IMR-90 (cell line): ENCODE data around the gene ATP5MC3. TPM values are rescaled to one million over a fixed set of nuclear protein-coding genes. Genes with fewer than 3 reads are reported as not detected.

Experiments
- ATAC-seq: fragments of 200-7000 bp; cut with Tn5 transposase; 2 replicates; pipeline ENCODE4 v1.9.1; 2020; ENCODE audit warnings: low read depth, mild to moderate bottlenecking, moderate library complexity
- BruUV-seq: library from RNA; stranded (reverse); fragments of 400-500 nt; replicated peaks from 2 replicates; lab custom pipeline; 2021; lab: Mats Ljungman, UMichigan
- CTCF ChIA-PET: fragments of 300-600 bp; formaldehyde crosslinking; extraction: SDS; loops from one replicate; lab custom pipeline; 2021; ENCODE audit warnings: antibody characterized with exemption; lab: Yijun Ruan, JAX
- POLR2A ChIA-PET: fragments of 300-600 bp; sonication (Branson Sonifier 250); formaldehyde crosslinking; loops from one replicate; lab custom pipeline; 2022; ENCODE audit warnings: antibody characterized with exemption; ENCODE audit not compliant: unreplicated experiment; lab: Charles Lee
- DNase-seq: peaks from one replicate; pipeline ENCODE4 v3.0.0; 2013
- H2AFZ ChIP-seq: replicated peaks from 2 replicates; pipeline ENCODE3; 2013; ENCODE audit warnings: low read length, mild to moderate bottlenecking; ENCODE audit not compliant: poor library complexity
- H2AK5ac ChIP-seq: 2 replicates; pipeline ENCODE4 v1.6.1; 2013; ENCODE audit warnings: low read depth, low read length, inconsistent platforms
- H2AK9ac ChIP-seq: replicated peaks from 2 replicates; pipeline ENCODE3; 2013; ENCODE audit warnings: mild to moderate bottlenecking, low read depth, low read length, moderate library complexity; ENCODE audit not compliant: poor library complexity
- H2BK120ac ChIP-seq: 2 replicates; pipeline ENCODE4 v1.6.1; 2013; ENCODE audit warnings: low read depth, low read length, inconsistent platforms
- H2BK15ac ChIP-seq: 3 replicates; pipeline ENCODE4 v1.6.1; 2013; ENCODE audit warnings: low read depth, low read length, inconsistent platforms
- H2BK20ac ChIP-seq: 2 replicates; pipeline ENCODE4 v1.6.1; 2013; ENCODE audit warnings: low read depth, mild to moderate bottlenecking, inconsistent platforms, low read length, moderate library complexity
- H2BK5ac ChIP-seq: 2 replicates; pipeline ENCODE4 v1.6.1; 2013; ENCODE audit warnings: mild to moderate bottlenecking, low read depth, low read length, inconsistent platforms; ENCODE audit not compliant: poor library complexity, severe bottlenecking
- H3K14ac ChIP-seq: replicated peaks from 2 replicates; pipeline ENCODE4 v1.6.1; 2013; ENCODE audit warnings: low read depth, low read length, inconsistent platforms
- H3K18ac ChIP-seq: 2 replicates; pipeline ENCODE4 v1.6.1; 2013; ENCODE audit warnings: low read depth, low read length, control low read depth
- H3K23ac ChIP-seq: 2 replicates; pipeline ENCODE4 v1.6.1; 2013; ENCODE audit warnings: low read depth, low read length, inconsistent platforms
- H3K27ac ChIP-seq: 2 replicates; pipeline ENCODE4 v1.5.1; 2013; ENCODE audit warnings: mild to moderate bottlenecking, control low read depth, low read length; ENCODE audit not compliant: insufficient read depth
- H3K27me3 ChIP-seq: 2 replicates; pipeline ENCODE4 v1.6.1; 2013; ENCODE audit warnings: low read length; ENCODE audit not compliant: control insufficient read depth, insufficient read depth
- H3K36me3 ChIP-seq: 2 replicates; pipeline ENCODE4 v1.6.1; 2013; ENCODE audit warnings: low read length, mixed read lengths; ENCODE audit not compliant: control insufficient read depth, insufficient read depth
- H3K4ac ChIP-seq: 2 replicates; pipeline ENCODE4 v1.6.1; 2013; ENCODE audit warnings: low read depth, low read length, inconsistent platforms
- H3K4me1 ChIP-seq: 2 replicates; pipeline ENCODE4 v1.6.1; 2013; ENCODE audit warnings: low read length, mixed read lengths; ENCODE audit not compliant: control insufficient read depth, insufficient read depth
- H3K4me2 ChIP-seq: 2 replicates; pipeline ENCODE4 v1.6.1; 2013; ENCODE audit warnings: low read depth, mild to moderate bottlenecking, control low read depth, low read length, moderate library complexity
- H3K4me3 ChIP-seq: 2 replicates; pipeline ENCODE4 v1.5.1; 2013; ENCODE audit warnings: low read depth, mild to moderate bottlenecking, control low read depth, low read length, moderate library complexity; ENCODE audit not compliant: insufficient read depth
- H3K56ac ChIP-seq: 2 replicates; pipeline ENCODE4 v1.6.1; 2013; ENCODE audit warnings: low read length, inconsistent platforms; ENCODE audit not compliant: insufficient read depth; ENCODE audit errors: extremely low read depth
- H3K79me1 ChIP-seq, 2 experiments: 2 replicates each; pipeline ENCODE4 v1.6.1; 2013; ENCODE audit warnings: low read length in 2 of 2, inconsistent platforms in 1 of 2, low read depth in 1 of 2
- H3K9ac ChIP-seq: 2 replicates; pipeline ENCODE4 v1.6.1; 2013; ENCODE audit warnings: low read depth, low read length, control low read depth
- H3K9me1 ChIP-seq: 2 replicates; pipeline ENCODE4 v1.6.1; 2013; ENCODE audit warnings: low read length, inconsistent platforms; ENCODE audit not compliant: insufficient read depth
- H3K9me3 ChIP-seq: 2 replicates; pipeline ENCODE4 v1.6.1; 2013; ENCODE audit warnings: low read length; ENCODE audit not compliant: control insufficient read depth, insufficient read depth
- H4K20me1 ChIP-seq: 2 replicates; pipeline ENCODE4 v1.6.1; 2013; ENCODE audit warnings: low read length, inconsistent platforms; ENCODE audit not compliant: insufficient read depth
- H4K5ac ChIP-seq: 2 replicates; pipeline ENCODE4 v1.6.1; 2013; ENCODE audit warnings: mild to moderate bottlenecking, low read depth, low read length, control low read depth
- H4K8ac ChIP-seq, 2 experiments: 2 replicates each; pipeline ENCODE4 v1.6.1; 2013; ENCODE audit warnings: low read depth in 2 of 2, low read length in 2 of 2, control low read depth in 1 of 2, inconsistent platforms in 1 of 2
- H4K91ac ChIP-seq: 2 replicates; pipeline ENCODE4 v1.6.1; 2013; ENCODE audit warnings: low read depth, low read length, inconsistent platforms; ENCODE audit not compliant: insufficient read depth
- BHLHE40 ChIP-seq: fragments of 150-350 bp; IDR thresholded peaks from 2 replicates; pipeline ENCODE4 v1.6.1; 2016; ENCODE audit warnings: mild to moderate bottlenecking, low read depth, low read length
- CEBPB ChIP-seq: IDR thresholded peaks from 2 replicates; pipeline ENCODE4 v1.6.1; 2012; ENCODE audit warnings: low read depth, low read length, improper control_type of control experiment
- CHD1 ChIP-seq: IDR thresholded peaks from 2 replicates; pipeline ENCODE4 v1.6.1; 2012; ENCODE audit warnings: low read depth, low read length, improper control_type of control experiment
- FOS ChIP-seq: fragments of 150-350 bp; IDR thresholded peaks from 2 replicates; pipeline ENCODE4 v1.6.1; 2016; ENCODE audit warnings: low read depth, low read length
- MAFK ChIP-seq: IDR thresholded peaks from 2 replicates; pipeline ENCODE4 v1.6.1; 2012; ENCODE audit warnings: low read depth, low read length, improper control_type of control experiment
- MXI1 ChIP-seq: IDR thresholded peaks from 2 replicates; pipeline ENCODE4 v1.6.1; 2012; ENCODE audit warnings: low read depth, mild to moderate bottlenecking, low read length, moderate library complexity, borderline replicate concordance
- NFE2L2 ChIP-seq: fragments of 150-350 bp; IDR thresholded peaks from 2 replicates; pipeline ENCODE4 v1.6.1; 2016; ENCODE audit warnings: low read depth, mild to moderate bottlenecking, low read length
- POLR2A ChIP-seq: IDR thresholded peaks from 2 replicates; pipeline ENCODE4 v1.6.1; 2012; ENCODE audit warnings: mild to moderate bottlenecking, low read depth, low read length
- RAD21 ChIP-seq: IDR thresholded peaks from 2 replicates; pipeline ENCODE4 v1.6.1; 2012; ENCODE audit warnings: low read length, improper control_type of control experiment
- SMC3 ChIP-seq: fragments of 150-350 bp; IDR thresholded peaks from 2 replicates; pipeline ENCODE4 v1.6.1; 2016; ENCODE audit warnings: low read depth, mild to moderate bottlenecking, antibody characterized with exemption, low read length, moderate library complexity
- WGBS, 2 experiments: methylation state at CpG; one replicate each; pipeline versions ENCODE4 v1.1.5 to v1.1.7; 2013; ENCODE audit warnings: missing lambda C conversion rate in 2 of 2; ENCODE audit not compliant: insufficient read length in 1 of 2; ENCODE audit errors: extremely low coverage in 2 of 2; 5-methylcytosine and 5-hydroxymethylcytosine counted together
- dilution Hi-C: fragments of 300-500 bp; cut with HindIII; formaldehyde crosslinking; loops from one replicate; pipeline ENCODE4 v1.14.3; 2018; ENCODE audit warnings: low sequenced_read_pairs; ENCODE audit not compliant: unreplicated experiment
- in situ Hi-C: fragments of 300-500 bp; cut with MboI; formaldehyde crosslinking; loops from 3 replicates; pipeline ENCODE4 v1.14.3; 2019; ENCODE audit warnings: low sequenced_read_pairs, inconsistent platforms, mixed read lengths
- intact Hi-C: fragments of 100-400 bp; cut with micrococcal nuclease; formaldehyde crosslinking; loops from 2 replicates; pipeline ENCODE4 v1.10.0; 2022
- polyA plus RNA-seq, 3 experiments: library from polyadenylated mRNA; depleted of rRNA; stranded (reverse); fragments of >200 nt; gene quantifications; 2 replicates each; pipeline ENCODE4 v1.2.3, GENCODE V29; 2012; ENCODE audit warnings: low replicate concordance in 1 of 3
- total RNA-seq: library from RNA; depleted of rRNA; stranded (reverse); fragments of >200 nt; gene quantifications from 2 replicates; pipeline ENCODE4 v1.2.3, GENCODE V29; 2012
- TF ChIP-seq, protein P1 (sequence below): conservative IDR thresholded peaks from 2 replicates; pipeline ENCODE4 v1.5.1; 2012; ENCODE audit warnings: mild to moderate bottlenecking, low read depth, low read length, improper control_type of control experiment

ATP5MC3 gene
- total and polyA plus RNA-seq, 2 of the 4 experiments (the other 2 are of a cell fraction): 167 to 365 TPM

DNA sequence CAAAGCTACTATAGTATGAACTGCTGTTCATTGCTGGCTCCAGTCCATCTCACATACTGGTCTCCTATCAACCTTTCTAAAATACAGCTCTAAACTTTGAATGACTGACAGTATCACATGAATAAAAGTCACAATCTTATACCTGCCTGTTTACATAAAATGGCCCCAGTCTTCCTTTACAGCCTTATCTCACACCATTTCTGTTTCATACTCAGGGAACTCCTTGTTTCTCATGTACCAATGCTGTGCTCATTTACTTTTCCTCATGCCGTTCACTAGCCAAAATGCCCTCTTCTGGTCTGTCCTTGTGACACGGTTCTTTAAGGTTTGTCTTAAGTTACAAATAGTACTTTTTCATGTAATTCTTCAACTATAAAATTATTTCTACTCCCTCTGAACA is 6.2 kb downstream of the ATP5MC3 start:
- Histone ChIP-seq H4K91ac (no peak overlapping the region), H3K79me1 (peaks cover 14% of the 10 kb centered on the region in 2 experiments), H3K4ac (no peak overlapping the region), H2AK5ac (no peak overlapping the region), H3K14ac (no peak overlapping the region), H4K5ac (no peak overlapping the region), H2AFZ (no peak overlapping the region), H2BK120ac (no peak overlapping the region), H3K4me1 (no peaks in the 10 kb centered on the region), H2AK9ac (no peak overlapping the region), H3K9ac (no peak overlapping the region), H4K8ac (no peak overlapping the region), H2BK15ac (no peak overlapping the region), H2BK20ac (no peak overlapping the region), H3K27ac (no peak overlapping the region), H2BK5ac (no peak overlapping the region), H3K36me3 (peaks cover 14% of the 10 kb centered on the region), H3K9me3 (no peaks in the 10 kb centered on the region), H4K20me1 (0 out of 2 replicates have a peak, but pooled peaks cover 1% of the 10 kb centered on the region), H3K9me1 (0 out of 2 replicates have a peak, but pooled peaks cover 2% of the 10 kb centered on the region), H3K4me3 (no peak overlapping the region), H3K56ac (no peak overlapping the region), H3K4me2 (no peak overlapping the region), H3K27me3 (no peaks in the 10 kb centered on the region), H3K23ac (no peak overlapping the region), H3K18ac (no peak overlapping the region)
- dilution Hi-C loops: no loop called here
- ChIA-PET CTCF (no interaction called here), POLR2A (no interaction called here)
- DNase-seq: no peak
- no peak for ATAC-seq
- WGBS, 2 experiments: no CpG with 5 or more reads among the region's 2 CpGs
- TF ChIP-seq RAD21: no peak
- TF ChIP-seq MXI1: no peak
- no peak for TF ChIP-seq NFE2L2
- TF ChIP-seq CHD1: no peak
- TF ChIP-seq CEBPB: no peak
- TF ChIP-seq POLR2A: no peak
- TF ChIP-seq, protein P1, sequence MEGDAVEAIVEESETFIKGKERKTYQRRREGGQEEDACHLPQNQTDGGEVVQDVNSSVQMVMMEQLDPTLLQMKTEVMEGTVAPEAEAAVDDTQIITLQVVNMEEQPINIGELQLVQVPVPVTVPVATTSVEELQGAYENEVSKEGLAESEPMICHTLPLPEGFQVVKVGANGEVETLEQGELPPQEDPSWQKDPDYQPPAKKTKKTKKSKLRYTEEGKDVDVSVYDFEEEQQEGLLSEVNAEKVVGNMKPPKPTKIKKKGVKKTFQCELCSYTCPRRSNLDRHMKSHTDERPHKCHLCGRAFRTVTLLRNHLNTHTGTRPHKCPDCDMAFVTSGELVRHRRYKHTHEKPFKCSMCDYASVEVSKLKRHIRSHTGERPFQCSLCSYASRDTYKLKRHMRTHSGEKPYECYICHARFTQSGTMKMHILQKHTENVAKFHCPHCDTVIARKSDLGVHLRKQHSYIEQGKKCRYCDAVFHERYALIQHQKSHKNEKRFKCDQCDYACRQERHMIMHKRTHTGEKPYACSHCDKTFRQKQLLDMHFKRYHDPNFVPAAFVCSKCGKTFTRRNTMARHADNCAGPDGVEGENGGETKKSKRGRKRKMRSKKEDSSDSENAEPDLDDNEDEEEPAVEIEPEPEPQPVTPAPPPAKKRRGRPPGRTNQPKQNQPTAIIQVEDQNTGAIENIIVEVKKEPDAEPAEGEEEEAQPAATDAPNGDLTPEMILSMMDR: no peak
- TF ChIP-seq BHLHE40: no peak
- no peak for TF ChIP-seq MAFK
- TF ChIP-seq SMC3: no peak
- no peak for TF ChIP-seq FOS
- intact Hi-C loops: no loop called here
- in situ Hi-C loops: no loop called here
- no TSS peak for BruUV-seq
